ENCODE results near the gene WASHC1.
"Not testable (repeated sequence)": the region's sequence is repeated elsewhere in the genome, so short reads cannot be mapped to it uniquely, and the experiment has no call there.

WASHC1 gene

GRCh38 chr9:29356-29755 lies at the start of gene WASHC1:
WASHC1 (minus strand) TSS chr9:29456; CDS start chr9:24999, 4,457 bp downstream.
- not testable (repeated sequence) for DNase-seq (ENCODE audit: low read depth)

GRCh38 chr9:78333-78732 lies 49.1 kb upstream of the WASHC1 start:
- not testable (repeated sequence) for DNase-seq (ENCODE audit: low read depth)

GRCh38 chr9:76389-76788 lies 47.1 kb upstream of the WASHC1 start:
- not testable (repeated sequence) for DNase-seq (ENCODE audit: low read depth)

- DNase-seq (ENCODE audit: low read depth): not testable (repeated sequence)
Measured at GRCh38 chr9:73900-74525, 44.8 kb upstream of the WASHC1 start.

- not testable (repeated sequence) for DNase-seq (ENCODE audit: low read depth)
Measured at GRCh38 chr9:73076-73899, 44.0 kb upstream of the WASHC1 start.

GRCh38 chr9:63031-63629 lies 33.9 kb upstream of the WASHC1 start:
- DNase-seq (ENCODE audit: low read depth): not testable (repeated sequence)

- not testable (repeated sequence) for DNase-seq (ENCODE audit: low read depth)
Measured at GRCh38 chr9:52678-53077, 23.4 kb upstream of the WASHC1 start.

- DNase-seq (ENCODE audit: low read depth): not testable (repeated sequence)
Measured at GRCh38 chr9:48190-48842, 19.1 kb upstream of the WASHC1 start.

- DNase-seq (ENCODE audit: low read depth): not testable (repeated sequence)
Measured at GRCh38 chr9:46639-47271, 17.5 kb upstream of the WASHC1 start.

GRCh38 chr9:46164-46563 lies 16.9 kb upstream of the WASHC1 start:
- not testable (repeated sequence) for DNase-seq (ENCODE audit: low read depth)

GRCh38 chr9:45180-45878 lies 16.1 kb upstream of the WASHC1 start:
- DNase-seq (ENCODE audit: low read depth): not testable (repeated sequence)

GRCh38 chr9:44416-44815 lies 15.2 kb upstream of the WASHC1 start:
- not testable (repeated sequence) for DNase-seq (ENCODE audit: low read depth)

GRCh38 chr9:43636-44035 lies 14.4 kb upstream of the WASHC1 start:
- DNase-seq (ENCODE audit: low read depth): not testable (repeated sequence)

GRCh38 chr9:43116-43515 lies 13.9 kb upstream of the WASHC1 start:
- not testable (repeated sequence) for DNase-seq (ENCODE audit: low read depth)

- not testable (repeated sequence) for DNase-seq (ENCODE audit: low read depth)
Measured at GRCh38 chr9:41819-42218, 12.6 kb upstream of the WASHC1 start.

- DNase-seq (ENCODE audit: low read depth): not testable (repeated sequence)
Measured at GRCh38 chr9:41261-41676, 12.0 kb upstream of the WASHC1 start.

- not testable (repeated sequence) for DNase-seq (ENCODE audit: low read depth)
Measured at GRCh38 chr9:32308-32707, 3.1 kb upstream of the WASHC1 start.

- DNase-seq (ENCODE audit: low read depth): not testable (repeated sequence)
Measured at GRCh38 chr9:28775-29174, 481 bp downstream of the WASHC1 start.

GRCh38 chr9:21621-22020 lies 7.6 kb downstream of the WASHC1 start:
- not testable (repeated sequence) for DNase-seq (ENCODE audit: low read depth)

GRCh38 chr9:16875-17274 lies 12.4 kb downstream of the WASHC1 start:
- not testable (repeated sequence) for DNase-seq (ENCODE audit: low read depth)

Measured in non-pigmented ciliary epithelial cell (primary cell).